K562 (cell line): Measurements from ENCODE around the gene PRKCE.

Experiments
- ARID4B ChIP-seq: sonication (generic); formaldehyde crosslinking; IDR thresholded peaks from 2 replicates; pipeline ENCODE4 v1.8.0; 2022; ENCODE audit warnings: mild to moderate bottlenecking, missing genetic modification reagents
- CTCF ChIP-seq, 3 experiments: IDR thresholded peaks in 2 of 3; conservative IDR thresholded peaks in 1 of 3; 2 replicates each; pipeline ENCODE4 v1.5.1; 2011 to 2012; ENCODE audit warnings: low read length in 3 of 3, mild to moderate bottlenecking in 3 of 3, control low read depth in 2 of 3, improper control_type of control experiment in 1 of 3, inconsistent platforms in 1 of 3, low read depth in 1 of 3, mixed read lengths in 1 of 3, moderate library complexity in 1 of 3; ENCODE audit not compliant: insufficient read depth in 2 of 3
- EHMT2 ChIP-seq: fragments of 450-650 bp; IDR thresholded peaks from 2 replicates; pipeline ENCODE4 v1.6.1; 2018; ENCODE audit warnings: antibody characterized with exemption
- EP300 ChIP-seq: IDR thresholded peaks from 2 replicates; pipeline ENCODE4 v1.6.1; 2012; ENCODE audit warnings: low read length, improper control_type of control experiment
- HNRNPK ChIP-seq: fragments of 200-400 bp; formaldehyde crosslinking; IDR thresholded peaks from one replicate; pipeline ENCODE4 v1.6.1; 2018; ENCODE audit warnings: mild to moderate bottlenecking, low read depth, low read length; ENCODE audit not compliant: poor library complexity, severe bottlenecking
- MTA3 ChIP-seq: fragments of 450-650 bp; formaldehyde crosslinking; IDR thresholded peaks from 2 replicates; pipeline ENCODE4 v1.6.1; 2017; ENCODE audit warnings: mild to moderate bottlenecking, borderline replicate concordance
- NEUROD1 ChIP-seq: fragments of 150-350 bp; IDR thresholded peaks from 2 replicates; pipeline ENCODE4 v1.6.1; 2014; ENCODE audit warnings: borderline replicate concordance, low read length, low read depth; ENCODE audit not compliant: partially characterized antibody
- TFAM ChIP-seq: fragments of 250-450 bp; sonication (Bioruptor Pico); conservative IDR thresholded peaks from 2 replicates; pipeline ENCODE4 v1.5.0; 2021; ENCODE audit warnings: mild to moderate bottlenecking, moderate library complexity
- U2AF2 ChIP-seq: fragments of 200-400 bp; formaldehyde crosslinking; optimal IDR thresholded peaks from 2 replicates; pipeline ENCODE3; 2017; ENCODE audit warnings: low read depth, mild to moderate bottlenecking, low read length
- XRCC4 ChIP-seq: IDR thresholded peaks from one replicate; pipeline ENCODE4 v1.6.1; 2011; ENCODE audit not compliant: insufficient read depth, insufficient read length; ENCODE audit errors: extremely low read depth
- ZBTB43 ChIP-seq: sonication (generic); formaldehyde crosslinking; IDR thresholded peaks from 2 replicates; pipeline ENCODE4 v1.8.0; 2023; ENCODE audit warnings: mild to moderate bottlenecking, missing genetic modification reagents
- ZKSCAN8 ChIP-seq: fragments of 200-800 bp; sonication (Bioruptor generic); IDR thresholded peaks from 2 replicates; pipeline ENCODE4 v1.6.1; 2016; ENCODE audit warnings: missing genetic modification characterization, missing compliant biosample characterization
- ZNF263 ChIP-seq: sonication (generic); formaldehyde crosslinking; IDR thresholded peaks from 2 replicates; pipeline ENCODE4 v1.8.0; 2022; ENCODE audit warnings: mild to moderate bottlenecking, missing genetic modification reagents, borderline replicate concordance
- ZNF589 ChIP-seq: fragments of 200-800 bp; sonication (Bioruptor generic); IDR thresholded peaks from 2 replicates; pipeline ENCODE4 v1.6.1; 2016; ENCODE audit warnings: low read depth, missing genetic modification characterization, missing compliant biosample characterization

GRCh38 chr2:45741161-45741850 is 89.8 kb downstream of the PRKCE start:
- TF ChIP-seq EHMT2 (no peak), XRCC4 (no peak), ZNF589 (CRISPR knock-in tag) (no peak), HNRNPK (no peak), ZNF263 (CRISPR knock-in tag) (no peak), CTCF (IDR thresholded peaks at IDR 0.05 in 2 of 3, conservative IDR thresholded peaks at IDR 0.05 in 1 of 3; ENCODE audit: insufficient read depth in 2 of 3, low read depth in 1 of 3, low read length in 3 of 3) (no peak), U2AF2 (no peak), ZKSCAN8 (CRISPR knock-in tag) (no peak), EP300 (no peak), TFAM (CRISPR knock-in tag) (no peak), NEUROD1 (no peak), ARID4B (CRISPR knock-in tag) (no peak), MTA3 (no peak), ZBTB43 (CRISPR knock-in tag) (no peak)
